ENCODE measurements around the gene TMEM143. TPM values are rescaled to one million over a fixed set of nuclear protein-coding genes. Genes with fewer than 3 reads are reported as not detected.

The TMEM143 gene
- total RNA-seq = 3.2 TPM

- Histone ChIP-seq H3K27me3 (no peaks in the 10 kb centered on the region), H3K4me1 (peaks cover 10% of the 10 kb centered on the region), H3K27ac (peak within 1 kb of the TSS; percentile 98), H3K36me3 (no peaks in the 10 kb centered on the region), H3K4me3 (peak within 1 kb of the TSS; percentile 66 to 80), H3K9me3 (no peaks in the 10 kb centered on the region)
- TF ChIP-seq POLR2AphosphoS5 (IDR thresholded peaks at IDR 0.05; ENCODE audit: insufficient read depth in 1 of 2, low read depth in 1 of 2) = peak; percentile 84 to 99
- TF ChIP-seq POLR2A (IDR thresholded peaks at IDR 0.05) = no peak
- TF ChIP-seq CTCF (IDR thresholded peaks at IDR 0.05) = no peak
- intact Hi-C loops (cut with DNase I) = no loop called here
- peak; percentile 100 for DNase-seq (ENCODE audit: extremely low spot score in 2 of 2)
Measured at GRCh38 chr19:48363810-48364597, at the start of gene TMEM143, which contains the start of gene SYNGR4. Gene TMEM143, minus strand, starts transcription at chr19:48363940. Its CDS starts 20 bp downstream, at chr19:48363920. Gene SYNGR4, plus strand, starts transcription at chr19:48364367. Its CDS starts 1,476 bp downstream, at chr19:48365843.

- H3K4me1 ChIP-seq = no peaks in the 10 kb centered on the region
- DNase-seq (ENCODE audit: extremely low spot score in 2 of 2) = no peak
- intact Hi-C loops (cut with DNase I) = no loop called here
- H3K9me3 ChIP-seq = no peaks in the 10 kb centered on the region
- H3K36me3 ChIP-seq = no peaks in the 10 kb centered on the region
- no peak overlapping the region for H3K4me3 ChIP-seq
- TF ChIP-seq POLR2A (IDR thresholded peaks at IDR 0.05) (no peak), CTCF (IDR thresholded peaks at IDR 0.05) (no peak), POLR2AphosphoS5 (IDR thresholded peaks at IDR 0.05; ENCODE audit: insufficient read depth in 1 of 2, low read depth in 1 of 2) (no peak)
- H3K27ac ChIP-seq = no peak overlapping the region
- H3K27me3 ChIP-seq = no peaks in the 10 kb centered on the region
Measured at GRCh38 chr19:48405850-48406249, 42.1 kb upstream of the TMEM143 start.

- Histone ChIP-seq H3K36me3 (no peaks in the 10 kb centered on the region), H3K4me3 (no peak overlapping the region), H3K4me1 (no peaks in the 10 kb centered on the region), H3K27ac (no peak overlapping the region), H3K27me3 (no peaks in the 10 kb centered on the region), H3K9me3 (no peaks in the 10 kb centered on the region)
- DNase-seq (ENCODE audit: extremely low spot score in 2 of 2) = no peak
- intact Hi-C loops (cut with DNase I) = no loop called here
- TF ChIP-seq POLR2AphosphoS5 (IDR thresholded peaks at IDR 0.05; ENCODE audit: insufficient read depth in 1 of 2, low read depth in 1 of 2) (no peak), POLR2A (IDR thresholded peaks at IDR 0.05) (no peak), CTCF (IDR thresholded peaks at IDR 0.05) (no peak)
Measured at GRCh38 chr19:48405010-48405659, 41.4 kb upstream of the TMEM143 start.

DNA sequence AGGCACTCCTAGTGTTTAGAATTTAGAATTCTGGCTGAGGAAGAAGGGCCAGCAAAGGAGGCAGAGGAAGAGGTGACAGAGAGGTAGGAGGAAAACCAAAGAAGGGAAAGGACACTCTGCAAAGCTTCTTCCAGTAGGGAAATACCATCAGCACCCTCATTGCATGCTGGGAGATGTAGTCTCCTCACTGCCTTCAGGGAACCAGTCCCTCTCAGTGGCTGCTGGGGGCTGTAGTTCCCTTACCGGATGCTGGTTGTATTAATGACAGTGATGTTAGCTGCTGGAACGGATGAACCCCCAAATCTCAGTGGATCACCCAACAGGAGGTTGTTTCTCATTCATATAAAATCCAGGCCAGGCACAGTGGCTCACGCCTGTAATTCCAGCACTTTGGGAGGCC lies 39.9 kb upstream of the TMEM143 start:
- intact Hi-C loops (cut with DNase I) = no loop called here
- H3K4me1 ChIP-seq = no peaks in the 10 kb centered on the region
- TF ChIP-seq POLR2AphosphoS5 (IDR thresholded peaks at IDR 0.05; ENCODE audit: insufficient read depth in 1 of 2, low read depth in 1 of 2) (no peak), CTCF (IDR thresholded peaks at IDR 0.05) (no peak)
- no peak overlapping the region for H3K27ac ChIP-seq
- DNase-seq (ENCODE audit: extremely low spot score in 2 of 2) = no peak
- no peak overlapping the region for H3K4me3 ChIP-seq
- H3K36me3 ChIP-seq = no peaks in the 10 kb centered on the region
- H3K27me3 ChIP-seq = no peaks in the 10 kb centered on the region
- H3K9me3 ChIP-seq = no peaks in the 10 kb centered on the region

GRCh38 chr19:48401287-48401686 lies 37.5 kb upstream of the TMEM143 start:
- Histone ChIP-seq H3K36me3 (no peaks in the 10 kb centered on the region), H3K27ac (no peak overlapping the region), H3K27me3 (peaks cover 10% of the 10 kb centered on the region), H3K9me3 (no peaks in the 10 kb centered on the region), H3K4me3 (no peak overlapping the region), H3K4me1 (peaks cover 8% of the 10 kb centered on the region)
- DNase-seq (ENCODE audit: extremely low spot score in 2 of 2) = no peak
- intact Hi-C loops (cut with DNase I) = no loop called here
- TF ChIP-seq CTCF (IDR thresholded peaks at IDR 0.05) (no peak), POLR2A (IDR thresholded peaks at IDR 0.05) (no peak), POLR2AphosphoS5 (IDR thresholded peaks at IDR 0.05; ENCODE audit: insufficient read depth in 1 of 2, low read depth in 1 of 2) (no peak)
